GM19455 (cell line): ENCODE results near the gene KLF4.
"Not testable (repeated sequence)": the region's sequence is repeated elsewhere in the genome, so short reads cannot be mapped to it uniquely, and the experiment has no call there.

Experiments
- ATAC-seq: cut with Tn5 transposase; IDR thresholded peaks from one replicate; pipeline ENCODE4 v1.9.1; 2021; ENCODE audit not compliant: unreplicated experiment

Gene KLF4

GRCh38 chr9:107489687-107490605, at the start of gene KLF4:
TSS of gene KLF4 (minus strand) at chr9:107489769. CDS start at chr9:107489172, 597 bp downstream.
- peak; percentile 62 for ATAC-seq

- no peak for ATAC-seq
These were observed 46.9 kb upstream of the KLF4 start for GRCh38 chr9:107536462-107536861.

GRCh38 chr9:107534510-107535078, 45.0 kb upstream of the KLF4 start:
- no peak for ATAC-seq

- no peak for ATAC-seq
These were observed 41.1 kb upstream of the KLF4 start for GRCh38 chr9:107530679-107531078.

GRCh38 chr9:107528686-107529085, 39.1 kb upstream of the KLF4 start:
- no peak for ATAC-seq

GRCh38 chr9:107523539-107523938, 34.0 kb upstream of the KLF4 start:
- no peak for ATAC-seq

- ATAC-seq = no peak
These were observed 30.6 kb upstream of the KLF4 start for GRCh38 chr9:107520186-107520585.

- ATAC-seq = no peak
These were observed 28.7 kb upstream of the KLF4 start for GRCh38 chr9:107518037-107518807.

- ATAC-seq = no peak
These were observed 24.0 kb upstream of the KLF4 start for GRCh38 chr9:107513464-107514100.

GRCh38 chr9:107504585-107505455, 15.3 kb upstream of the KLF4 start:
- ATAC-seq = no peak

- ATAC-seq = no peak
These were observed 12.9 kb upstream of the KLF4 start for GRCh38 chr9:107502464-107502863.

GRCh38 chr9:107500421-107501200, 11.0 kb upstream of the KLF4 start:
- ATAC-seq = not testable (repeated sequence)

- ATAC-seq = no peak
These were observed 7.4 kb upstream of the KLF4 start for GRCh38 chr9:107496976-107497375.

GRCh38 chr9:107492381-107492970, 2.9 kb upstream of the KLF4 start:
- no peak for ATAC-seq

GRCh38 chr9:107491081-107492053, 1.8 kb upstream of the KLF4 start:
- no peak for ATAC-seq

- ATAC-seq = not testable (repeated sequence)
These were observed 1.0 kb upstream of the KLF4 start for GRCh38 chr9:107490606-107490970.

GRCh38 chr9:107489144-107489673, 360 bp downstream of the KLF4 start:
- ATAC-seq = peak; percentile 44
